HG02973 (cell line): Measurements from ENCODE around the gene PGA5.
"Not testable (repeated sequence)": the region's sequence is repeated elsewhere in the genome, so short reads cannot be mapped to it uniquely, and the experiment has no call there.

Experiments
- ATAC-seq: cut with Tn5 transposase; IDR thresholded peaks from one replicate; pipeline ENCODE4 v1.9.1; 2021; ENCODE audit warnings: moderate library complexity; ENCODE audit not compliant: unreplicated experiment

Gene PGA5

GRCh38 chr11:61240875-61241274 lies at the start of gene PGA5:
TSS of gene PGA5 (plus strand) at chr11:61241175. CDS start at chr11:61241227, 52 bp downstream.
- ATAC-seq: not testable (repeated sequence)

GRCh38 chr11:61193596-61193995 lies 47.4 kb upstream of the PGA5 start:
- ATAC-seq: no peak

- ATAC-seq: no peak
Measured at GRCh38 chr11:61194169-61194671, 46.8 kb upstream of the PGA5 start.

GRCh38 chr11:61194981-61195695 lies 45.8 kb upstream of the PGA5 start:
- ATAC-seq: no peak

- no peak for ATAC-seq
Measured at GRCh38 chr11:61195719-61196118, 45.3 kb upstream of the PGA5 start.

- no peak for ATAC-seq
Measured at GRCh38 chr11:61198361-61198760, 42.6 kb upstream of the PGA5 start.

- ATAC-seq: no peak
Measured at GRCh38 chr11:61198948-61199523, 41.9 kb upstream of the PGA5 start.

GRCh38 chr11:61201476-61201875 lies 39.5 kb upstream of the PGA5 start:
- no peak for ATAC-seq

GRCh38 chr11:61202950-61203746 lies 37.8 kb upstream of the PGA5 start, which contains the start of gene PGA3:
TSS of gene PGA3 (plus strand) at chr11:61203515. CDS start at chr11:61203565, 50 bp downstream.
- ATAC-seq: not testable (repeated sequence)

- ATAC-seq: not testable (repeated sequence)
Measured at GRCh38 chr11:61203873-61204272, 37.1 kb upstream of the PGA5 start.

GRCh38 chr11:61204502-61205059 lies 36.4 kb upstream of the PGA5 start:
- not testable (repeated sequence) for ATAC-seq

GRCh38 chr11:61207636-61208310 lies 33.2 kb upstream of the PGA5 start:
- not testable (repeated sequence) for ATAC-seq

GRCh38 chr11:61210629-61211028 lies 30.3 kb upstream of the PGA5 start:
- ATAC-seq: not testable (repeated sequence)

GRCh38 chr11:61211327-61211952 lies 29.5 kb upstream of the PGA5 start:
- ATAC-seq: not testable (repeated sequence)

GRCh38 chr11:61212202-61212601 lies 28.8 kb upstream of the PGA5 start:
- not testable (repeated sequence) for ATAC-seq

- not testable (repeated sequence) for ATAC-seq
Measured at GRCh38 chr11:61213711-61214324, 27.2 kb upstream of the PGA5 start.

- ATAC-seq: not testable (repeated sequence)
Measured at GRCh38 chr11:61218306-61218705, 22.7 kb upstream of the PGA5 start.

GRCh38 chr11:61219016-61219415 lies 22.0 kb upstream of the PGA5 start:
- not testable (repeated sequence) for ATAC-seq

- ATAC-seq: not testable (repeated sequence)
Measured at GRCh38 chr11:61222047-61222446, 18.9 kb upstream of the PGA5 start, which contains the start of gene PGA4. TSS of gene PGA4 (plus strand) at chr11:61222347. CDS start at chr11:61222401, 54 bp downstream.
